T47D (cell line): ENCODE measurements around the gene ANO8.
"Not testable (repeated sequence)": the region's sequence is repeated elsewhere in the genome, so short reads cannot be mapped to it uniquely, and the experiment has no call there.

Experiments used
- DNase-seq, 2 experiments: peaks; one replicate each; pipeline versions ENCODE4 v3.0.0 to v3.0.0-alpha.2; 2011 to 2012; ENCODE audit warnings: low read depth in 1 of 2, low spot score in 1 of 2
- JUND ChIP-seq: IDR thresholded peaks from 2 replicates; pipeline ENCODE4 v1.6.1; 2012; ENCODE audit warnings: low read depth
- in situ Hi-C: cut with HindIII; loops from 2 replicates; pipeline ENCODE4 v1.10.0; 2016; ENCODE audit warnings: low sequenced_read_pairs, low pct_unique_long_range_greater_than_20kb

ANO8 gene, protein sequence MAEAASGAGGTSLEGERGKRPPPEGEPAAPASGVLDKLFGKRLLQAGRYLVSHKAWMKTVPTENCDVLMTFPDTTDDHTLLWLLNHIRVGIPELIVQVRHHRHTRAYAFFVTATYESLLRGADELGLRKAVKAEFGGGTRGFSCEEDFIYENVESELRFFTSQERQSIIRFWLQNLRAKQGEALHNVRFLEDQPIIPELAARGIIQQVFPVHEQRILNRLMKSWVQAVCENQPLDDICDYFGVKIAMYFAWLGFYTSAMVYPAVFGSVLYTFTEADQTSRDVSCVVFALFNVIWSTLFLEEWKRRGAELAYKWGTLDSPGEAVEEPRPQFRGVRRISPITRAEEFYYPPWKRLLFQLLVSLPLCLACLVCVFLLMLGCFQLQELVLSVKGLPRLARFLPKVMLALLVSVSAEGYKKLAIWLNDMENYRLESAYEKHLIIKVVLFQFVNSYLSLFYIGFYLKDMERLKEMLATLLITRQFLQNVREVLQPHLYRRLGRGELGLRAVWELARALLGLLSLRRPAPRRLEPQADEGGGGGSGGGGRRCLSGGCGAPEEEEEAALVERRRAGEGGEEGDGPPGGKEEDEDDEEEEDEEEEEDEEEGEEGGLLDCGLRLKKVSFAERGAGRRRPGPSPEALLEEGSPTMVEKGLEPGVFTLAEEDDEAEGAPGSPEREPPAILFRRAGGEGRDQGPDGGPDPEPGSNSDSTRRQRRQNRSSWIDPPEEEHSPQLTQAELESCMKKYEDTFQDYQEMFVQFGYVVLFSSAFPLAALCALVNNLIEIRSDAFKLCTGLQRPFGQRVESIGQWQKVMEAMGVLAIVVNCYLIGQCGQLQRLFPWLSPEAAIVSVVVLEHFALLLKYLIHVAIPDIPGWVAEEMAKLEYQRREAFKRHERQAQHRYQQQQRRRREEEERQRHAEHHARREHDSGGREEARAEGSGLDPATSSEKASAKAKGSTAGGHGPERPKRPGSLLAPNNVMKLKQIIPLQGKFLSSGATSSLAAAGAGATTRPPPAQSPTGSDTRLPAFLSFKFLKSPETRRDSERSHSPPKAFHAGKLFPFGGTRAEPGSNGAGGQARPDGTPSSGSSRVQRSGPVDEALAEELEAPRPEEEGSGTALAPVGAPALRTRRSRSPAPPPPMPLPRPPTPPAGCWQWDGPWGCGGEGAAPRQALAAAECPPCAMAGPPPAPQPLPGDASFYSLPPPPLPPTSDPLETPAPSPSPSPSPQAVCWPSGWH

DNA sequence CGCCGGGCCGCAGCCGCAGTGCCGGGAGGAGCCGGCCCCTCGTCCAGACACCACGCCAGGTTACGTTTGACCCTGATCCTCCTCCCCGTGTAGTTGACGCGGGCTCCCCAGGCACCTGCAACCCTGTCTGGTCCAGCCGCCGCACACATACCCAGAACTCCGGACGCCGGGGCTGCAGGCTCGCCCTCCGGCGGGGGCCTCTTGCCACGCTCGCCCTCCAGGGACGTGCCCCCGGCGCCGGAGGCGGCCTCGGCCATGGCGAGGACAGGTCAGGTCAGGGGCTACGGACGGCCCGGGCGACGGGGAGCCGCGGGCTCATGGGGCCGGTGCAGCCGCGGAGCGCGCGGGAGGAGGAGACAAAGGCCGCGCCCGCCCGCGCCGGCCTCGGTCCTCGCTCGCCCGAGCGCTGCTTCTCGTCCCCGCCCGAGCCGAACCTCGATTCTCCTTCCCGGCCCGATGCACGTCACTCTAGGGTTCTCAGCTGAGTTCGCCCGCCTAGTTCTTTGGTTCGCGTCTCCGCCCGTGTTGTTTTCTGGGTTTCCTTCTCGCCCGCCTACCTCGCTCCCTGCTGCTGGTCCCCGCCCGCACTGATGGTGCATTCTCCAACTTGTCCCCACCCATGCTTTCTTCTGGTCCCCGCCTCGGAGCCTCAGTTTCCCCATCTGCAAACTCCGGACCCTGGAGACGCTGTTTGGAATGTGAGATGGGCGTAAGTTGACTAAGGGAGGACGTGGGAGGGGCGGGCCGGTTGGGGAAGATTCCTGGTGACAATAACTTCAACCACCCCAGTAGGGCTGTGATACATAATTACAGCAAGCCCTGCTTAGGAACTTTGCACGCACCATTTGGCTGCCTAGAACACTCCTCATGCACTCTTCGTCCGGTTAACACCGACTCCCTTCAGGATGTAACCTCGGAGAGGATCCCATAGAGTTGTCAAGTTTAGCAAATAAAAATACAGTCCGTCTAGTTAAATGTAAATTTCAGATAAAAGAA lies at the start of gene ANO8:
ANO8 (minus strand) TSS at position 442 of the 996 bp plus-strand sequence; CDS start at position 257, 185 bp downstream.
- peak; percentile 92 to 98 for DNase-seq
- in situ Hi-C loops, result no loop called here
- no peak for TF ChIP-seq JUND

DNA sequence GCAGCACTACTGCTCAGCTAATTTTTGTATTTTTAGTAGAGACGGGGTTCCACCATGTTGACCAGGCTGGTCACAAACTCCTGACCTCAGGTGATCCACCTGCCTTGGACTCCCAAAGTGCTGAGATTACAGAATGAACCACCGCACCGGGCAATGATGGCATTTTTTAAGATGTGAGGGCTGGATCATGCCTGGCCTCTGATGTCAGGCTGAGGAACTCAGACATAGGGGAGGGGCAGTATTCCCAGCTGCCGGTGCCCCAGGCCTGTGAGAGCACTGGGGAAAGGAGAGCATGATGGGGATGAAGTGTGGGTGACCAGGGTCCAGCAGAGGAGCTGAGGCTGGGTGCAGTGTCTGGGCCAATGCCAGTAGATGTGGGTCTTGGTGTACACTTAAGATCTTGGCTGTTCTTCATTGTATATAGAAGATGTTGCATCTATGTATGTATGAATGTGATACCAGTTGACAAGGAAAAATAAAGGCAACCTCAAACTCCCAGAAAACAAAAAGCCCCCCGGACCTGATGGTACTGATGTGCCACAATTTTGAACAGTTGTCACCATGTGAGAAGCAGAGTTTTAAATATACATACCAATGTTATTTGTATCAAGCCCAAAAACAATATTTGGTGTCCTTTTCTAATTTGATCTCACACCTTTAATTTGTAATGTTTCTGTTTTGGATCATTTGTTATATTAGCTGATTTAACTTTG lies 45.9 kb upstream of the ANO8 start:
- in situ Hi-C loops, result no loop called here
- TF ChIP-seq JUND, result no peak
- no peak for DNase-seq

DNA sequence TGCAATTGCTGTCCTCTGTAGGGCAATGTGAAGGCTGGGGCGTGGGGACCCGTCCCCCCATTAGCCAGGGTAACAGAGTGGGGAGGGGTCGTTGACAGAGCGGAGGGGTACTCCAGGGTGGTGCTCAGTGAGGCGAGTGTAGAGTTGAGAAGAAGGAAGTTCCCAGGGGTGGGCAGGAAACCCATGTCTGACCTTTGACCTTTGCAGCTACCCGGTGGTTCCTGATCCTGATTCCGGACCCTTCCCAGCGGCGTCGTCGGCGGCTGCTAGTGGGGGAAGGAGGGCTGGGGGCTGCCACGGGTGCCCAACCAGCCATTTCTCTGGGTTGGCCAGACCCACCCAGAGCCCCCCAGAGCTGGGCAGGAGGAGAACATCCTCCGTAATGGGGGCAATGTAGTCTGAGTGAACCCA lies 44.6 kb upstream of the ANO8 start:
- in situ Hi-C loops, result no loop called here

DNA sequence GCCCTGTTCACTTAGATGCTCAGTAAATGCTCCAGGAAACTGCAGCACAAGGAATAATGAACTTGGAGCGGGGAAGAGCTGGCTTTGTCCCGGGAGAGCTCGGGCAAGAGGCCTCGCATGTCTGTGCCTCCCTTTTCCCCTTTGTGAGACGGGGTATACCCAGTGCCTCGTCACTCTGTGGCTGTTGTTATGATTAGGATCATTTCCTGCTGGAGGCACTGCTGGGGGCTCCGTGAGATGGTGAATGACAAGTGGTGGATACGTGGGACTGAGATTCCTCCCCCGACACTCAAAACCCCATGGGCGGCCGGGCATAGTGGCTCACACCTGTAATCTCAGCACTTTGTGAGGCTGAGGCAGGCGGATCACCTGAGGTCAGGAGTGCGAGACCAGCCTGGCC lies 43.6 kb upstream of the ANO8 start:
- TF ChIP-seq JUND, result no peak
- DNase-seq, result no peak
- in situ Hi-C loops, result no loop called here

More for the DNA sequence above, 44.6 kb upstream of the ANO8 start:
- DNase-seq, result no peak
- TF ChIP-seq JUND, result no peak

- in situ Hi-C loops, result no loop called here
- no peak for DNase-seq
- no peak for TF ChIP-seq JUND
Measured at GRCh38 chr19:17376935-17377600, 42.4 kb upstream of the ANO8 start, which contains the start of gene PLVAP. TSS of gene PLVAP (minus strand) at chr19:17377342. CDS start at chr19:17377288, 54 bp downstream.

DNA sequence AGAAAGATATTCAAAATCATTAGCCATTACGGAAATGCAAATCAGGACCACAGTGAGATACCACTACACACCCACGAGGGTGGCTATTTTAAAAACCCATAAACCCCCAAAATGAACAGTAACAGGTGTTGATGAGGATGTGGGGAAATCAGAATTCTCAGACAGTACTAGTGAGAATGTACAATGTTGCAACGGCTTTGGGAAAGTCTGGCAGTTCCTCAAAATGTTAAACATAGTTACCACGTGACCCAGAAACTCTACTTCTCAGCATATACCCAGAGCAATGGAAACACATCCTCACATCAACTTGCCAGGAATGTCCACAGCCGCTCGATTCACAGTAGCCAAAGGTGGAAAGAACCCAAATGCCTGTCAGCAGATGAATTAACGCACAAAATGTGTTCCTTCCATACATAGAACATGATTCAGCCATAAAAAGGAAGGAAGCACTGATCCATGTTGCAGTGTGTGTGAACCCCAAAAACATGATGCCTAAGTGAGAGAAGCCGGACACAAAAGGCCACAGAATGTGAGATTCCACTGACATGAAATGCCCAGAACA lies 35.5 kb upstream of the ANO8 start:
- in situ Hi-C loops, result no loop called here
- no peak for DNase-seq
- TF ChIP-seq JUND, result no peak

GRCh38 chr19:17365361-17365760 lies 30.7 kb upstream of the ANO8 start:
- DNase-seq, result no peak
- TF ChIP-seq JUND, result no peak
- in situ Hi-C loops, result no loop called here

DNA sequence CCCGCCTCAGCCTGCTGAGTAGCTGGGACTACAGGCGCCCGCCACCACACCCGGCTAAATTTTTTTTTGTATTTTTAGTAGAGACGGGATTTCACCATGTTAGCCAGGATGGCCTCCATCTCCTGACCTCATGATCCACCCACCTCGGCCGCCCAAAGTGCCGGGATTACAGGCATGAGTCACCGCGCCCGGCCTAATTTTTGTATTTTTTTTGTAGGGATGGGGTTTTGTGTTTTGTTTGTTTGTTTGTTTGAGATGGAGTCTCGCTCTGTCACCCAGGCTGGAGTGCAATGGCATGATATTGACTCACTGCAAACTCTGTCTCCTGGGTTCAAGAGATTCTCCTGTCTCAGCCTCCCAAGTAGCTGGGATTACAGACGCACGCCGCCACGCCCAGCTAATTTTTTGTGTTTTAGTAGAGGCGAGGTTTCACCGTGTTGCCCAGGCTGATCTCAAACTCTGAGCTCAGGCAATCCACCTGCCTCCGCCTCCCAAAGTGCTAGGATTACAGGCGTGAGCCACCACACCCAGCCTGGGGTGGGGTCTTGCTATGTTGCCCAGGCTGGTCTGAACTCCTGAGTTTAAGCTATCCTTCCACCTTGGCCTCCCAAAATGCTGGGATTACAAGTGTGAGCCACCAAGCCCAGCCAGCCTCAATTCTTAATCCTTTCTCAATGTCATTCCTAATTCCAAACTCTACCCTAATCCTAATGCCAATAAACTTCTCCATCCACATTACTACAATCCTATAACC lies 29.4 kb upstream of the ANO8 start:
- in situ Hi-C loops, result not testable (repeated sequence)

DNA sequence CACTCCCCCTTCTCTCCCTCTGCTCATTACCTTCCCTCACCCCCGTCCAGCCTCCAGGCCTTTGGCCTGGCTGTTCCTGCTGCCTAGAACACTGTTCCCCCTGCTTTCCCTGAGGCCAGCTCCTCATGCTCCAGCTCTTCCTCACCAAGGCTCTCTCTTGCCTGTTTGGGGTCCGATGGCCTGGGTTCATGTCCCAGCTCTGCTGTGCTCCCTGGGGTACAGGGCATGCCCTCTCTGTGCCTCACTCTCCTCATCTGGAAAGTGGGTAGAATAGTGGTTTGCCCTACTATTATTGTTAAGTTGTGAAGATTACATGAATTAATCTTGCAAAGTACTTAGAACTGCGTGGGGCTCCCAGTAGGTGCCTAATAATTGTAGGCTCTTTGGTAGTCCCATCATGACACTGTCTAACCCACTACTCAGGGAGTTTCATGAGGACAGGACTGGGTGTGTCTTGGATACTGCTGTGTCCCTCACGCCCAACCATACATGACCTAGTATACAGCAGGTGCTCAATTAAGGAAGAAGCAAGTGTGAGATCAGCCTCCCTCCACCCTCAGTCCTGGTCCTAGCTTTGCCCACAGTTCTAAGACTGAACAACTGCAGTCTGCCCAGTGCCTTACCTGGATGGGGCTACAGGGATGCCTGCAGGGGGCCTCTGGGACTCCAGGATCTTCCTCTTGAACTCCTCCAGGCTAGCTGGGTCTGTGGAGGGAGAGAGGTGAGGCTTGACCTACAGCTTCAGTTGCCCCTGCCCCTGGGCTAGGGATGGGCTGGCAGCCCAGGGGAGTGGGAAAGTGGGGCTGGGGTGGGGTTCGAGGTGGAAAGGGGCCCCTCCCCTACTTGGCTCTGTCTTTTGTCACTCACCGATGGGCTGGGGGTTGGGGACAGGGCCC lies 25.5 kb upstream of the ANO8 start:
- no peak for TF ChIP-seq JUND
- DNase-seq, result no peak
- in situ Hi-C loops, result no loop called here

More for the DNA sequence above, 29.4 kb upstream of the ANO8 start:
- not testable (repeated sequence) for DNase-seq
